HG02763 (cell line): ENCODE measurements around the gene LRPAP1.

Experiments used
- ATAC-seq: cut with Tn5 transposase; IDR thresholded peaks from one replicate; pipeline ENCODE4 v1.9.1; 2021; ENCODE audit warnings: mild to moderate bottlenecking, moderate library complexity; ENCODE audit not compliant: unreplicated experiment

The LRPAP1 gene

GRCh38 chr4:3502941-3503936, 29.0 kb downstream of the LRPAP1 start:
- no peak for ATAC-seq

GRCh38 chr4:3501825-3502425, 30.3 kb downstream of the LRPAP1 start:
- ATAC-seq = no peak

GRCh38 chr4:3501126-3501824, 30.9 kb downstream of the LRPAP1 start:
- ATAC-seq = no peak

- no peak for ATAC-seq
Measured at GRCh38 chr4:3500634-3501101, 31.6 kb downstream of the LRPAP1 start.

- ATAC-seq = no peak
Measured at GRCh38 chr4:3500111-3500510, 32.1 kb downstream of the LRPAP1 start.

GRCh38 chr4:3499710-3500109, 32.5 kb downstream of the LRPAP1 start:
- ATAC-seq = no peak

- no peak for ATAC-seq
Measured at GRCh38 chr4:3498901-3499510, 33.2 kb downstream of the LRPAP1 start.

GRCh38 chr4:3498407-3498806, 33.8 kb downstream of the LRPAP1 start:
- no peak for ATAC-seq

GRCh38 chr4:3497523-3498389, 34.5 kb downstream of the LRPAP1 start:
- no peak for ATAC-seq

- no peak for ATAC-seq
Measured at GRCh38 chr4:3497095-3497494, 35.1 kb downstream of the LRPAP1 start.

- ATAC-seq = no peak
Measured at GRCh38 chr4:3496021-3496420, 36.2 kb downstream of the LRPAP1 start.

GRCh38 chr4:3495204-3495975, 36.8 kb downstream of the LRPAP1 start:
- ATAC-seq = no peak

- no peak for ATAC-seq
Measured at GRCh38 chr4:3494462-3494871, 37.8 kb downstream of the LRPAP1 start.

- no peak for ATAC-seq
Measured at GRCh38 chr4:3493720-3494461, 38.3 kb downstream of the LRPAP1 start.

GRCh38 chr4:3492741-3493719, 39.2 kb downstream of the LRPAP1 start:
- ATAC-seq = no peak

- ATAC-seq = no peak
Measured at GRCh38 chr4:3491681-3492405, 40.4 kb downstream of the LRPAP1 start.

- ATAC-seq = no peak
Measured at GRCh38 chr4:3489451-3489962, 42.7 kb downstream of the LRPAP1 start.
